NCI-H2171 (cell line): Measurements from ENCODE around the gene TGFBI.

Source experiments
- DNase-seq: peaks from one replicate; lab custom pipeline; 2025; lab: John Stamatoyannopoulos, UW

TGFBI gene

DNA sequence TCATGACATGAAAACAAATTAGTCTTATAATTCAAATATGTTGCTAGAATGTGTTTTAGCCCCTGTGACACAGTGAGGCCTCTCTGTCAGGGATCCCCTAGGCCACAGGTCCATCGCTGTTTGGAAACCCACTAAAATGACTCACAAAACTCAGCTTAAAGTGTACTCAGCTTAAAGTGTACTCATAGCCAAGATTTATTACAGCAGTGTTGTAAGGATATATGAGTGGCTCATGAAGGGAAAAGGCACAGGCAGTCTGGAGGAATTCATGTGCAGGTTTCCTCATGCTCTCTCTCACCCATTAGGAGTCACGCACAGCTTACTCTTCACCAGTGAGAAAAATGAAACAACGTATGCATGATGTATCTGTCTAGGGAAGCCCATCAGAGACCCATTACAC, 24.4 kb upstream of the TGFBI start:
- DNase-seq: no peak

DNA sequence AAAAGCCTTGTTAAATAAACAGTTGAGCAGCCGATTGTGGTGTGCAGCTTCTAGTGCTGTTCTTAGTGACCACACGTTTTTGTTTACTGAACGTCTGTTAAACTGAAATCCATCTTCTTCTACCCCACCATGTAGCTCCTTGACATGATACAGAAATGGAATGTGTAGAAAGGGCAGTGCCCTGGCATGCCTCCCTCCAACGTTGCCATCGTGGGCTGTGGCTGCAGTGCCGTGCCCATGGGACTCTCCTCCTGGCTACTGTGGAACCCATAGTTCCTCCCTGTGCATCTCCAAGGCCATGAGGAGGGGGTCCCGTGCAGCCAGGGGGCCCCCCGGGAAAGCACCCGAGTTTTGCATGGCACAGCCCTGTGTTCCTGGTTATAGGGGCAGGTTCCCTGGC, 23.3 kb upstream of the TGFBI start:
- no peak for DNase-seq

DNA sequence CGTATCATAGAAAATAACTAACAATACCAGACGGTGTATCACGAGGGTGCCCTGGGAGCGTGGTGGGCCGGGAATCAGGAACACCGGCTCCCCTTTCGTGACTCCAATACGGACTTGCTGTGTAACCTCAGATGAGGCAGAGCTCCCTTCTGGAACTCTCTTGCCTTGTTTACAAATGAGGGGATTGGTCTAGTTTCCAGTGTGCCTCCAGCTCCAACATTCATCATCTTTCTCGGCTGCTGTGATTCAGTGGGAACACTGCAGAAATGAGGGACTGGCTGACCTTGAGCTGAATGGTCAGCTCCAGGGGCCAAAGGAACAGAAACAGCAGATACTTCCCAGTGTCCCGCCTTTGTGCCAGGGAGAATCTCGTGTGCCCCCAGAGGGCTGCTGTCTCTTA, 22.6 kb upstream of the TGFBI start:
- DNase-seq: no peak

DNA sequence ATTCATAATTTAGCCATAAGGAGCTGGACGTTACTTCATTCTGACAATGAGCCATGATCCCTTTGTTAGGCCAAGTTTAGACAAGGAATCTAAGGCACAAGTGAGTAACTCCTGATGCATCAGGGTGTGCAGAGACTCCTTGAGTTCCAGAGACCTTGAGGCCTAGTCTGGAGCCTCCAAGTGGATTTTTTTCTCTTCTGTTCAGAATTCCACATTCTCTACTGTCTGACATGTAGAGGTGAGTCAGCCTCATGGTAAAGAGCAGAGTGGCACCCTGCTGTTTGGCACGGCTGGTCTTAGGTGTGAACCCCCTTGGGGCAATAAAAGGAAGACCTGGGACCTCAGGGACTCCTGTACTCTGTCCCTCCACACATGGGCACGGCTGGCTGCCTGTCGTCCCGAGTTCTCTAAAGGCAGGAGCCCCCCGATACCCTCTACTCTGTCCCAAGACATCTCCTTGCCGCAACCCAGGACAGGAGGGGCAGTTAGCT, 22.0 kb upstream of the TGFBI start:
- DNase-seq: no peak

DNA sequence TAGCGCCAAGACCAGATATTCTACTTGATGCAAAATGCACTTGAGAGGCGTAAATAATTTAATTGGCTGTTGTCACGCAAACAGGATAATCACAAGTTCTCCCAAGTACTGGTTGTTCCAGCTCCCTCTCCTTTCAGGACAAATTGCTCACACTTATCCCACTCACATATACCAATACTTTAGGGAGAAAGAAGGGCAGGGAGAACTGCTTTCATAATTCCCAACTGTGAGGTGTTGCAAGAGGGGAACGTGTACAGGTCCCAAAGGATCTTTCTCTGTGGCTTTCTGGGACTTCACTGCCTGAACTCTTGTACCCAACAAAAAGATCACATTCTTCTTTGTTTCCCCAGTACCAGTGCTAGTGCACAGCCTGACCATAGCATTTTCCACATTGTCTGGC, 21.5 kb upstream of the TGFBI start:
- DNase-seq: no peak

DNA sequence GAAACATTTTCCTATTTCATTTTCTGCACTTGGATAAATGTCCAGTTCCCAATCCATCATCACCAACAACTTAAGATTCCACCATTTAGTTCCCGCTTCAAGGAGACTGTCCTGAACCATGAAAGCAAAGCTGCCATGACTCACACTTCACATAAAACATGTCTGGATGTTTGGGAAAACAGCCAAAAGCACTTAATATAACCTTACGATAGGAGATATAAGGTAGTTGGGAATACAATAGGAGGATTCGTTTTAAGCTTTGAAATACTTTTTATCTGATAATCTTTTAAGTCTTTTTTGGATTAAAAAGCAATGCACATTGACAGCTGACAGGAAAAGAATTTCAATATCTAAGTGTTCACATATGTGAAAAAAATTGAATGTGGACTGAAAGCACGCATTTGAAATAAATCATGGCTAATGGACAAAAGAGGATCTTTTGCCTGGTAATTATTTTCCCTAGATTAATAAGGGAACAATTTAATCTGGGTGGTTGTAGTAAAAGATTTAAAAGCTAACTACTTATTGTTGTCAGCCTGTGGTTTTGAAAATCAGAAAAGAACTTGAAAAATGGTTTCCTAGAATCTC, 17.3 kb upstream of the TGFBI start:
- DNase-seq: no peak

DNA sequence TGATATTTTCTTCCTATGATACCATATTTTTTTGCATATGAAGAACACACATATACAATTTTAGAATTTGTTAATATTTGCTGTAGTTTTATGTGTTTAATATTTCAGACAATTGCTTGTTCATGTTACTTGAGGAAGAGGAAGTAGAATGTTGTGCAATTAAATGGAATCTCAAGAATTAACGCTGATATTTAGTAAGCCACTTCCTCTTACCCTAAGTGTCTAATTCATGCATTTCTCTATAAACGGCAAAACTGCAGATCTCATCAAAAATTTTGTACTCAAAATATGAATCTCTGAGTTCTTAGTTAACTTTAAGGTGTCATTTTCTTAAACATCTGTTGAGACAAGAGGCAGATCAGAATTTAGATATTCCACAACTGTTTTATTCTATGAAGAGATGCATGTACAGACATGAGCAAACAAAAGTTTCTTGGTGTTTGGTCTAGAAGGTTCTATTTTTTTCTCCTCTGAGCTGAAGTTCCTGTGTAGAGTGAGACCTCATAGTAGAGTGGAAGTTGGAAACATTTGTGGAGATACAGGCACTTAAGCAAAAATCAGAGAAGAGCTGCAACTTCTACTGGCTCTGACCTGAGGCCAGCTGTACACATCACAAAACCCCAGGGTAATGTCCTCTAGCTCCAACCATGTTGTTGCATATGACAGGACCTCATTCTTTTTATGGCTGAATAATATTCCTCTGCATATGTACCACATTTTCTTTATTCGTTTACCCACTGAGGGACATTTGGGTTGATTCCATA, 16.6 kb upstream of the TGFBI start:
- no peak for DNase-seq

DNA sequence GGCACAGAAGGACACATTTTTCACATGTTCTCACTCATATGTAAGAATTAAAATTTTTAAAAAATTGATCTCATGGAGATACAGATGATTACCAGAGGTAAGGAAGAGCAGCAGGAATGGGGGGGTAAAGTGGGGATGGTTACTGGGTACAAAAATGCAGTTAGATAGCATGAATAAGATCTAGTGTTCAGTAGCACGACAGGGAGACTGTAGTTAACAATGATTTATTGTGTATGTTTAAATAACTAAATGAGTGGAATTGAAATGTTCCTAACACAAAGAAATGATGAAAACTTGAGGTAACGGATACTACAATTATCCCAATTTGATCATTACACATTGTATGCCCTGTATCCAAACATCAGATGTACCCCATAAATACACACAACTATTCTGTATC, 15.2 kb upstream of the TGFBI start:
- DNase-seq: no peak

DNA sequence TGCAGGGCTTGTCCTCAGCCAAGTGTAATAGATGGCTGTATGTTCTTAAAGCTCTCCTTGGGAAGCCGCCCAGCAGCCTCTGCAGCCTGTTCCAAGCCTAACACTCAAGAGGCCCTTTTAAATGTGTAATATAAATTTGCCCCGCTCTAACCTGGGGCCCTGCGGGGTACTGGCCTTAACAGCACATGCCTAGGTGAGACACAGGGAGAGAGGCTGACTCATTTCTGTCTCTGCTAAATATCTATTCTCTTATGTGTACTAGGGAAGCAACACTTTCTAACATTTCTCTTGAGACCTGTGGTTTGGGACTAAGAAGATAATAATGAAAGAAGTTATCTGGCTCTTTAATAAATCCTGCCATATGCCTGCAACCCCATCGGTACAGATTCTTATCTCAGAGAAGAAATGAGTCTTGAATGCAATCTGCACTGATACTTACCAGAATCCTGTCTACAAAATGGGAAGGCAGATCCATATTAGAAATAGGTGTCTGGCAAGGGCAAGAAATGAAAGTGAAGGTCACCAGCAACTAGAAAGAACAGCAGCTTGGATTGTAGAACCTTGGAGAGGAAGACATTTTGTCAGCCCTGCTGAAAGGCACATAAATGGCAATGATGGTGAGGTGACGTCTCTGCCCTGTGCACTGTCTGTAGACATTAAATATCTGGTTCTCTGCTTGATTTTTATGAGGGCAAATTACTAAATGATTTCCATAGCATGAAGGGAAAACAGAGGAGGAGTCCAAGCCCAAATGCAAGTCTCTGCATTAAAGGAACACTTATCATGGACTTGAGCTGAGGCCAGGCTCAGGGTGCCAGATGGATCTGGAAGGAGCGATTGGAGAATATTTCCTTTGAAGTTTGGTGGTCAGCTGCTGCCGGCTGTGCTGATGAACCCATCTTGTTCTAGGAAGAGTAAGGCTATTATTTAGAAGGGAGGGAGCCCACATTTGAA, 14.5 kb upstream of the TGFBI start:
- no peak for DNase-seq

DNA sequence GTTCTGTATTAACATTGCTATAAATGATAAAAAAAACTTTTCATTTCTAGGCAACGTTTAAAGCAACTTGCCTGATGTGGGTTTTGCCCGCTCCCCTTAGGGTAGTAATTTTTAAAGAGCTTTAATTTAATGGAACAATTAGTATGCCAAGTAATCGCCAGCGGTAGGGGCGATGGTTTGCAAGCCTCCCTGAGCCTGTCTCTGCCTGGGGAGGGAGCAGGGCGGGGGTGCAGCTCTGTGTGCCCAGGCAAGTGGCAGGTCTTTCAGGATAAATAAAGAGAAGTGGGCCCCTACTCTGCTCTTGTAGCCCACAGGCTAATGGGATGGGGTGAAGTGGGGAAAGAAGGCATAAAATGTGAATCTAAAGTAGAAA, 13.8 kb upstream of the TGFBI start:
- no peak for DNase-seq

DNA sequence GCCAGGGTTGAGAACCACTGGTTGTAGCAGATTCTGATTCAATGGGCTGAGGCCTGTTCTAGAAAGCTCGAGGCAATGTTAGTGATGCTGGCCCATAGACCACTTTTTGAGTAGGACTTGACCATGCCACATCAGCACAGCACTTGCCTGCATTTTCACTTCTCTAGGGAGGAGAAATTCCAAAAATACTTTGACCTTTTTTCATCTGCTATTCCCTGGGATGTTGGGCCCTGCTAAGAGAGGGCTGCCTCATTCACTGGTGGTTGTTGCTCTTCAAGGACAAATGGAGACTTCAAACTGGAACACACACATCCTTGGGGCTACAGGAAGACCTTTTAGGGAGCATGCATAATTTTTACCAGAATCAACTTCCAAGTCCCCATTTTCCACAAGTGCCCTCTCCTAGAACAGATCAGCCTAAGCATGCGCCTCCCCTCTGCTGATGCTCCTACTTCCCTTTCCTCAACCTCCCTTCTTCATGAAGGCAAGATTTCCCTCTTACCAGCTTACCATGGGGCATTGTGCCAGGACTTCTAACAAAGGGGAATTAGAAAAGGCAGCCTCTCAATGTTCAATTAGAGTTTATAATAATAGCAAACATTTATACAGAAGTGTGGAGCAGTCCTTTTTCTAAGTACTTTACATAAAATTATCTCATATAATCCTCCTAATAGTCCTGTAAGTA, 12.7 kb upstream of the TGFBI start:
- no peak for DNase-seq

DNA sequence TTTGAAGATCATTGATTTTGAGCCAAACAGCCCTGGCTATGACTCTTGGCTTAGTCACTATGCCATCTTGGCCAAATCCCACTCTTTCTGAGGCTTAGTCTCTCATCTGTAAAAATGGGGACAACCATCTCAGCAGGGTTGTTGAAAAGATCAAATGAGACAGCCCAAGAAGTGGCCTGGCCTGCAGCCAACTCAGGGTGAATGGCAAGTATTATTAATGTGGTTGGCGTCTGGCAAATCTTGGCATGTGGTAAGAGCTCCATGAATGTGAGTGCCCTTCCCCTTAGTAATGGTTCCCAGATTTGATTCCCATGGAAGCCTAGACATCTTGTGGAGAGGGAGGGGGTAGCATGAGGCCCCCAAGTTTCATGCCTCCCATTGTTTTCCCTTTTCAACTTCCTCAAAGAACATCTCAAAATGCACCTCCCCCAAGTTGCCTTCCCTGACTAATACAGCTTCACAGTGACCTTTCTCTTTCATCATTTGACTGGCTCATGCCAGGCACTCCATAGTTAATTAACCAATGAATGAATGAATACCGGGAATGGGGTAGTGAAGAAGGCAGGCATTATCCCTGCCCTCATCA, 11.8 kb upstream of the TGFBI start:
- peak; percentile 17 for DNase-seq

DNA sequence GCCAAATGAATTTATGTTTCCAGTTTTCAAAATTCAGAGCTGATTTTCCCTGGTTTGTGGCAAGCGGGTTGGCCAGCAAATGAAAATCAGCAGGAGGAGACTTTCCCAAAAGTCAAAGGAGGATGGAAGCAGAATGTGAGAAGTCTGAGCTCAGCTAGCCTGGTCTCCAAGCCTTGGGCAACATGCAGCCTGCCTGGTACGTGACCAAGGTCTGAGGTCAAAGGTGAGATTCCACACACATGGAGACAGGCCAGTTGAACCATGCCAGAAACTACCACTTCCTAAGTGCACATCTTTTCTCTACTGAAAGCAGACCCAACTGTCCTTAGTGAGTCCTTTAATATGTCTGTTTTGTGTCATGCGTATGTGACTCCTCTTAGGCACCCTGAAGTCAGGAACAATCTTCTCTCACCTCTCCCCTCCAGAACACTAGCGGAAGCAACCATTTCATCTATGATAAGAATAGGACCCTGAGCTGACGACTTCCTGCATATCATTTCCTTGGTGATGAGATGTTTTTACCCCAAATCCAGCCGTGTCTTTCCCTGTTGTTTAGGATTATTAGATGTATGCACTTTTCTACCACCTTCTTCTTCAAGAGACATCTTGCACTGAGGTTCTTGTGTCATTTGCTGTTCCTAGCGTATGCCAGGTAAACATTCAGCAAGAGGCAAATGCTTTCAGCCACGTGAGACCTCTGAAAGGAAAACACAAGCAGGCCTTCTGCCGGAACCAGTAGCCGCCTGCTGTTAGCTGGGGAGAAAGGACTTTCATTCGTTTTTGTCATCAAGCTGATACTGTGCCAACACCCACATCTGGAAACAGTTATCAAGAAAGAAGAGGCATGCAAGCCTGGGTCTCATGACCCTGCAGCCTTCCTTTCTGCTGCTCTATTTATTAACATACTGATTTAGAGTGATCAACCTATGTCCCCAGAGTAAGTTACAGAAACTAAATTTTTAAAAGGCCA, 9.7 kb upstream of the TGFBI start:
- no peak for DNase-seq

DNA sequence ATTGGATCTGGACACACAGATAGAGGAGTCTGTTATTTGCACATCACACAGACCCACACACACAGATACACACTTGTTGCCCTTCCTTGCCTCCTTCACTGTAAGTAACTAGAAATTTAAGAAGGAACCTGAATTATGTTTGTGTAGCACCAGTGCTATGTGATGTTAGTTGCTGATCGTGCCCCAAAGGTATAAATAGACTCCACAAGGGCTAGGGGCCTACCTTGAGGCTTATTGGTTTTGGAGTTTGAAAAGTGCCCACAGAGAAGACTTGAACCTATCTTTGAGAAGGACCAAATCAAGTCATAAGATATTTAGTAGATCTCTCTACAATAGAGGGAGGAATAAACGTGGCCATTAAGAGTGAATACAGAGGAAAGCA, 8.8 kb upstream of the TGFBI start:
- DNase-seq: no peak

DNA sequence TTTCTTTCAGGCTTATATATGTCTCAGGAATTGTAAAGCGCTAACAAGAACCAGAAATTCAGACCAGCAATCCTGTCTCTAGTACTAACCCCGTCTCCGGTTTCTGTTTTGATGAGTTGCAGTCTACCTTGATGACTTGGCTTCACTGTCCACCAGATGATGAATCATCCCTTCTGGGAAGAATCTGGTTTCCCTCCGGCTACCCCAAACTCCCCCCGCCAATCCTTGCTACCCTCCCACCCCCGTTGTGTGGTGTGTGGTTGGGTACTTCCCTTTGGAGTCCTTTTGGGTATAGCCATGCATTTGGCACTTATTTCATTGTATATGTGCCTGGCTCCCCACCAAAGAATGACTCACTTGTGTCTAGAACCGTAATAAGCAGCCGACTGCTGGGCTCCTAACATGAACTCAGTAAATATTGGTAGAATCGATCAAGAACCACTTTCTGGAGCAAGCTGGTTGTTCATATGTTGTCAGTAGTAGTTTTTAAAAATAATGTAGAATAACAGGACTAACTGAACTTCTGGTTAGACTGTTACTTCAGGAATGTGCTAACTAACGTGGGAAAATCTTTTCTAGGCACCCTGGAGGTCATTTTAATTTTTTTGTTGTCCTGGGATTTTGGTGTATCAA, 8.3 kb upstream of the TGFBI start:
- no peak for DNase-seq

DNA sequence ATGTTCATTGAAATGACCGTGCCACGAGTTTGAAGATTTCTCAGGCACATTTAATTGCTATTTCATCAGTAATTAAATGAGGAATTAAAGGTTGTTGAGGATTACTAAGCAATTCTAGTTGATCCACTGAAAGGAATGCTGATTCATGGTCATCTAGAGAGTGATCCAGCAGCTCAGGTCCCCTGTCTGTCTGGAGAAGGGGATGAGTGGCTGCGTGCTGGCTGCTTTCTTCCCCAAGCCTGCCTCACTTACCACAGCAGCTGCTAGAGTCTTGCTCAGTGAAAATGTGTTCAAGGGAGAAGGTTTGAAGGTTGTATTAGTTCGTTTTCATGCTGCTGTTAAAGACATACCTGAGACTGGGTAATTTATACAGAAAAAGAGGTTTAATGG, 7.8 kb upstream of the TGFBI start:
- no peak for DNase-seq

DNA sequence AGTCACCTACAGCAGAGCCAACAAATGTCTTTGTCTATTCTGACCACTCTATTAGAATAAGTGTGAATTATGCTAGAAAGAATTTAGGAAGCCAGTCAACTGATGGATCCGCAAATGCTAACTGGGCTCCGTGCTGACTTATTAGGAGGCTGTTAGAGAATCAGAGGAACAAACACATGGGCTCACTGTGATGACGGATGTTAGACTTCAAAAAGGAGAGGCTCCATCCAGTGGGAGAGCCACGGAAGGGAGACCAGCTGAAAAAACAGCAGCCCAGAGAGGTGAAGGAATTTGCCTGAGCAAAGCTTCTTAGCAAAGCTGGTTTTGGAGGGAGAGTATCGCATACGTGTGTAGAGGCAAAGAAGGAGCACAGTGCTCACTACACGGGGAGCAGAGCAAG, 5.8 kb upstream of the TGFBI start:
- DNase-seq: no peak

DNA sequence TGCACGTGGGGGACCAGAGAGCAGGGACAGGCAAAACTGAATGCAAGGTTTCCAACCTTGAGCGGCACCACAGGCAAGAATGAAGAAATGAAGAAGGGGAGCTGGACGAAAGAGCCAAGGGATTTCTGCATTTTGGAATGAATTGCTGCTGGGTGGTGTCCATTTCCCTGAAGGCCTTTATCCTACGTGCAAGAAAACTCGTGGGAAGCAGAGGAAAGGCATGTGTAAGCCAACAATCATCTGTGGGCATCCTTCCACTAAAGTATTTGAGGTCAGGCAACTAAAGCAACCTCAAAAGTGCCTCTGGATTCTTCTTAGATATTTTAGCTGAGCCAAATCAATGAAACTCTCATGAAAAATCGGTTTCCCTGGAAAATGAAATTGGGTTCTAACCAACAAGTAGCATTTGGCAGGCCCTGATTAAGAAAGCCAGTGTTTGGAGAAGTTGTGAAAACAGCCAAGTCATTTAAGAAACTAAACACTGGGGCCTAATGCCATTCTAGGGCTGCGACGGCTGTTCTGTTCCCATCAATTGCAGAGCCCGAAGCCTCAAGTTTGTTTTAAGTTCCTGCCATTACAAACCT, 4.7 kb upstream of the TGFBI start:
- no peak for DNase-seq

DNA sequence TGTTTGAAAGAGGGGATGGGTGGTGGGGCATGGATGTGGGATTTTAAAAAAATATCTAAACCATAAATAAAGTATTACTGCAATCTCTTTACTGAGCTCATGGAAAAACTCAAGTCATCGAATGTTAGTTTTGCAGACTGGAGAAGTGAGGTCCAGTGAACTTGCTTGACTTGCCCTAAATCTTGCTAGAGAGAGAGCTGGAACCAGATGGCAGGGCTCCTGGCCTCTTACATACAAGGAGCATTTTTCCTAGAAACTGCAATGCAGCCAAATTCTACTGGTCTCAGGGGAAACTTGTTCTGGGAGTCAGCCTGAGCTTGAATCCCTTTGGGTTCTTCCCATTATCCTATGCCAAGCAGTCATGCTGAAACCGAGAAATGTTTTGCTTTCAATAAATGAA, 2.9 kb upstream of the TGFBI start:
- DNase-seq: no peak

DNA sequence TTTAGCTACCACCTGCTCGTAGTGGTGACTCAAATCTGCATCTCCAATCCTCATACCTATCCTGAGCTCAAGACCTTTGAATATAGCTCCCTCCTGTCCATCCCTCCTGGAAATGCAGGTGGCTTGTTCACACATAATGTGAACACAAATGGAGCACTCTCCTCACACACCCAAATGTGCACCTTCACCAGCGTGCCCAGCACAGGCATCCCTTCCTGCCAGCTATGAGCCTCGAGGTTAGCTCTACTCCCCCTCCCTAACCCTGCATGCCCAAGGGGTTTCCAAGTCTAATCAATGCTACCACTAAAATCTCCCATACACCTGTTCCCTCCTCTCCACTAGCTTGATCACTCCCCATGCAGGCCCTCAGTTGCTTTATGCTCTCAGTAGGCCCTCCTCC, 2.2 kb upstream of the TGFBI start:
- no peak for DNase-seq
